Activated T-cell treated with anti-CD3 and anti-CD28 coated beads for 4 hours (primary cell): Measurements from ENCODE around the gene TOMM20.
A peak's percentile ranks its signal among the peaks of the same experiment; 100 is the strongest.
"Not testable (repeated sequence)": the region's sequence is repeated elsewhere in the genome, so short reads cannot be mapped to it uniquely, and the experiment has no call there.

Experiments used
- DNase-seq: peaks from one replicate; pipeline ENCODE4 v3.0.0-alpha.2; 2020

Gene TOMM20

GRCh38 chr1:235100194-235100772 lies 28.4 kb downstream of the TOMM20 start:
- no peak for DNase-seq

DNA sequence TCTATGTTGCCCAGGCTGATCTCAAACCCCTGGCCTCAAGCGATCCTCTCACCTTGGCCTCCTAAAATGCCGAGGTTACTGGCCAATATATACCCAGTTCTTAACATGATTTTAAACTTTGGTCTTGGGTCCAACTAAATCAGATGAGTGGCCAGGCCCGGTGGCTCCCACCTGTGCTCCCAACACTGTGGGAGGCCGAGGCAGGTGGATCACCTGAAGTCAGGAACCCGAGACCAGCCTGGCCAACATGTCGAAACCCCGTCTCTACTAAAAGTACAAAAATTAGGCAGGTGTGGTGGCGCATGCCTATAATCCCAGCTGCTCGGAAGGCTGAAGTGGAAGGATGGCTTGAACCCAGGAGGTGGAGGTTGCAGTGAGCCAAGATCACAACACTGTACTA lies 29.6 kb downstream of the TOMM20 start:
- no peak for DNase-seq

DNA sequence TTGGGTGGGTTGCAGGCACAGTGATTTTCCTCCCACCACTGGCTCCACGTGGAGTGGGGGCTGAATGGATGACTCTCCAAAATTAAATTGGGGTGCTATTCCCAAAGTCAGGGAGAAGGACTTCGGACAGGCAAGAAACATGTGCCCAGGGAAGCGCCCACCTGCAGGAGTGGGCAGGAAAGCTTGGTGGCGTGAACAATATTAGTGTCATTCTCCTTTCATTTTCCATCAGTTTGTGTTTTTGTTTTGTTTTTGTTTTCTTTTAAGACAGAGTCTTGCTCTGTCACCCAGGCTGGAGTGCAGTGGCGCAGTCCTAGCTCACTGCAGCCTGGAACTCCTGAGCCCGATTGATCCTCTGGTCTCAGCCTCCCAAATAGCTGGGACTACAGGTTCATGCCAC lies 30.1 kb downstream of the TOMM20 start:
- DNase-seq: no peak

GRCh38 chr1:235097501-235097900 lies 31.1 kb downstream of the TOMM20 start:
- DNase-seq: not testable (repeated sequence)

- DNase-seq: no peak
Observed at GRCh38 chr1:235095938-235096562, 32.6 kb downstream of the TOMM20 start.

- peak; percentile 80 for DNase-seq
Observed at GRCh38 chr1:235093696-235094592, 34.7 kb downstream of the TOMM20 start.

- no peak for DNase-seq
Observed at GRCh38 chr1:235093013-235093695, 35.5 kb downstream of the TOMM20 start.

GRCh38 chr1:235092415-235092814 lies 36.2 kb downstream of the TOMM20 start:
- DNase-seq: not testable (repeated sequence)

GRCh38 chr1:235092045-235092406 lies 36.6 kb downstream of the TOMM20 start:
- DNase-seq: not testable (repeated sequence)

DNA sequence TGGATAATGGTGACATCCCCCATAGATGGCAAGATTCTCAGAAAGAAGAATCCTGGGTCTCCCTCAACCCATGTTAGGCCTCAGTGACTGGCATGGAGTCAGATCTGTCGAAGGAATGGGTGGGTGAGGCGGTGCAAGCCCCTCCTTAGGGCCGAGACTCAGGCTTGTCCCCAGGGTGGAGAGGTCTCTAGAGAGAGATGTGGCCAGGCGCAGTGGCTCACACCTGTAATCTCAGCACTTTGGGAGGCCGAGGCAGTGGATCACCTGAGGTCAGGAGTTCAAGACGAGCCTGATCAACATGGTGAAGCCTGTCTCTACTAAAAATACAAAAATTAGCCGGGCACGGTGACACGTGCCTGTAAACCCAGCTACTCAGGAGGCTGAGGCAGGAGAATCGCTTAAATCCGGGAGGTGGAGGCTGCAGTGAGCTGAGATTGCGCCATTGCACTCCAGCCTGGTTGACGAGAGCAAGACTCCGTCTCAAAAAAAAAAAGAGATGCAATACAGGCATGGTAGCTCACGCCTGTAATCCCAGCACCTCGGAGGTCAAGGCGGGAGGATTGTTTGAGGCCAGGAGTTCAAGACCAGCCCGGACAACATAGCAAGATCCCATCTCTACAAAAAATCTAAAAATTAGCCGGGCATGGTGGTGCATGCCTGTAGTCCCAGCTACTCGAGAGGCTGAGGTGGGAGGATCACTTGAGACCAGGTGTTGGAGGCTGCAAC lies 37.2 kb downstream of the TOMM20 start:
- not testable (repeated sequence) for DNase-seq

DNA sequence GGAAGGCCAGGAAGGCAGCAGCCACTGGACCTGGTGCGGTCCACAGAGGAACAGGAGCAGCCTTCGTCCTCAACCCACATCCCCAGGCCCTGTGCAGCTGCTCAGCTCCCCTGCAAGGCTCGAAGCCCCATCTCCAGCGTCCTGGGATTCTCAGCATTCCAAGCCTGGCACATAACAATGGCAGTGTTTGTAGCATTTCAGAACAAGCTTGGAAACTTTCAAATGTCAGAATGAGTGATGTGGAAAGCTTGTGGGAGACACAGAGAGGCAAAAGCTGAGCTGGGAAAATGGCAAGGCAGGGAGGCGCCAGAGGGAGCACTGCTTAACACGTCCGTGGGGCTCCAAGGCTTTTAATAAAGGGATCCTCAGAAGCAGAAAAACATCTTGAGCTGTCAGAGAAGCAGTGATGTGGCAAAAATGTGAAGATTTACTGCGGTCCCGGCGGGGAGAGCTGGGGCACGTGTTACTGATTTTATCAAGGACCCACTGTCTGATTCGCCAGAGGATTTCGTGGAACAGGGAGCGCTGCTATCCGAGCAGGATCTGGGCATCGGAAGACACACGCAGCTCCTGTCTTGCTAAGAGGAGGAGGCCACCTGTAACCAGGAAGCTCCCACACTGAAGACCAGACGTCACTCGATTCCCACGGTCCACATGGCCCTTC lies 38.1 kb downstream of the TOMM20 start:
- DNase-seq: no peak

DNA sequence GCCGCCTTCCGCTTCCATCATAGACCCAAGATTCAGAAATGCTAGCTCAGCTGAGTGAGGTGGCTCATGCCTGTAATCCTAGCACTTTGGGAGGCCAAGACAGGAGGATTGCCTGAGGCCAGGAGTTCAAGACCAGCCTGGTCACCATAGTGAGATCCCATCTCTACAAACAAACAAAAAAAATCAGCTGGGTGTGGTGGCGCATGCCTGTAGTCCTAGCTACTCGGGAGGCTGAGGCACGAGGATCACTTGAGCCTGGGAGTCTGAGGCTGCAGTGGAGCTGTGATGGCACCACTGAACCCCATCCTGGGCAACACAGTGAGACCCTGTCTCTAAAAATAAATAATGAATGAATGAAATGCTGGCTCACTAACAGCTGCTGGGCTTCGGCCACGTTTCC lies 39.7 kb downstream of the TOMM20 start:
- DNase-seq: no peak

DNA sequence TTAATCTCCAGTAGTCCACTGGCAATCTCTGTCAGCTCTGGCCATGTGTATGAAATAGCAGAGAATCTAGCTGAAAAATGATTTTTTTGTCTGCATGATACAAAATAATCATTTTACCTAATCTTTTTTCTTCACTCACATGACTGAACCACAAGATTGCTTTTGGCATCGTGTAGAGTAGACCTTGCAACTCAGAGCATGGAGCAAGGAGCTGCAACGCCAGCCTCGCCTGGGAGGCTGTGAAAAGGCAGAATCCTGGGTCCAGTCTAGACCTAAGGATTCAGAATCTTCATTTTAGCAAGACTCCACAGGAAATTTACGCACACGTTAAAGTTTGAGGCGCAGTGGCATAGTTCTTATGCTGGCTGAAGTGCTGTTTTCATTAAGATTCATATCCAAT lies 40.2 kb downstream of the TOMM20 start:
- no peak for DNase-seq

DNA sequence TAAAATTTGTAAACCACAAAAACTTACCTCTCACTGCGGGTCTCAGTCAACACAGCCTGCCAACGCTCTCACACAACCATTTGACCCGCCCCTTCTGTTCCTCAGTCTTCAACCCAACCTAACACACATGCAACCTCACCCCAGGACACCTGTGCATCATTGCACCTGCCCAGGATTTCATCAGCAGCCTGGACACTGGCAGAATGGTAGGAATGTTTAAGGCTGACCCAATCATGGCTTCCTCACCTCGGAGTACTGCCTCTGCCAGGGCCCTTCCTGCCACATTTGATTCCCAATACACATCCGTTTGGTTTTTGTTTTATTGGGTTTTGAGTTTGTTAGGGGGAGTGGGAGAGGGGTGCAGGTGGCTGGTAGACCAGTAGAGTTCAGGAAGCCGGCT lies 40.7 kb downstream of the TOMM20 start:
- DNase-seq: no peak

- DNase-seq: not testable (repeated sequence)
Observed at GRCh38 chr1:235085411-235086117, 43.1 kb downstream of the TOMM20 start.

- not testable (repeated sequence) for DNase-seq
Observed at GRCh38 chr1:235080788-235081187, 47.8 kb downstream of the TOMM20 start.

- DNase-seq: not testable (repeated sequence)
Observed at GRCh38 chr1:235080297-235080657, 48.4 kb downstream of the TOMM20 start.

- DNase-seq: no peak
Observed at GRCh38 chr1:235079443-235080296, 49.0 kb downstream of the TOMM20 start.

DNA sequence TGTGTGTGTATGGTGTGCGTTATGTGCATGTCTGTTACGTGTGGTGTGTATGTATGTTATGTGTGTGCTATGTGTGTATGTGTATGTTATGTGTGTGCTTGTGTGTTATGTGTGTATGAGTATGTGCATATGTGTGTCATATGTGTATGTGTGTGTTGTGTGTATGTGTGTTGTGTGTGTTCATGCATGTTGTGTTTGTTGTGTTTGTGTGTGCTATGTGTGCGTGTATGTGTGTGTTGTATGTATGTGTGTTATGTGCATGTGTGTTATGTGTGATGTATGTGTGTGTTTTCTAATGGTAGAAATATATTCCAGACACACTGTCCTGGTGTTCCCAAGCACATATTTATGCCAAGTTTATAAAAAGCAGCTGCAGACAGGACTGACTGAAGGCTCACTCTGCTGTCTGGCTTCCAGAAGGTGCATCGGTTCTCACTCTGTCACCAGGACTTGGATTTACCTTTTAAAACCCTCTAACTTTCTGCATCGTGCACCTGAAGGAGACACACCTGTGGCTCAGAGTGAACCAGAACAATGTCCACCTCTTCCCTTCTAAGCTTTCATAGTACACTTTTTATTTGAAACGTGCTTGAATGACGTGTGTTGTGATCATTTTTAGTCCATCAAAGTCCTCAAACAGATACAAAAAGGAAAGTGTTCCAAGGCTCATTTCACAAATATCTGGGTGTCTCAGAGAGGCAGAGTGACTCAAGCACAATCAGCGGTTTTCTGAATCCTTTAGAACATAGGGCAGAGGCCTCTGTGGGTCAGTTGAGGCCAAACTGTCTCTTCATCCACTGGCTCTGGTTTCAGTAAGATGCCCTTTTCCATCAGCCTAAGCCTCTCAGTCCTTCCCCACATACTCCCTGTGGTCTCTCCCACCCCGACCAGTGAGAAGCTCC lies 49.9 kb downstream of the TOMM20 start:
- DNase-seq: no peak
